Ascending aorta (tissue), 2 donors: ENCODE measurements around the gene B3GALT5. TPM values are rescaled to one million over a fixed set of nuclear protein-coding genes. Genes with fewer than 3 reads are reported as not detected.

Experiments
- DNase-seq, 2 donors: peaks; one replicate each; pipeline ENCODE4 v3.0.0-alpha.2; 2019; ENCODE audit warnings: low spot score in 2 of 2
- H3K27ac ChIP-seq, 2 donors: fragments of 200-600 bp; sonication (generic); one replicate each; pipeline ENCODE4 v1.5.1; 2016 to 2017; ENCODE audit warnings: mild to moderate bottlenecking in 1 of 2
- H3K27me3 ChIP-seq: fragments of 200-600 bp; sonication (generic); one replicate; pipeline ENCODE4 v1.5.1; 2017
- H3K36me3 ChIP-seq, 2 donors: fragments of 200-600 bp; sonication (generic); one replicate each; pipeline ENCODE4 v1.5.1; 2016
- H3K4me1 ChIP-seq, 2 donors: fragments of 200-600 bp; sonication (generic); one replicate each; pipeline ENCODE4 v1.5.1; 2016 to 2017; ENCODE audit warnings: mild to moderate bottlenecking in 1 of 2
- H3K4me3 ChIP-seq, 2 donors: fragments of 200-600 bp; sonication (generic); one replicate each; pipeline ENCODE4 v1.5.1; 2016 to 2017; ENCODE audit warnings: mild to moderate bottlenecking in 1 of 2
- H3K9me3 ChIP-seq, 2 donors: fragments of 200-600 bp; sonication (generic); one replicate each; pipeline ENCODE4 v1.5.1; 2016
- CTCF ChIP-seq, 3 experiments: fragments of 200-600 bp in 2 of 3; fragments of 450-650 bp in 1 of 3; sonication (generic) in 2 of 3; IDR thresholded peaks; one replicate each; pipeline ENCODE4 v1.5.1; 2016 to 2019; ENCODE audit warnings: antibody characterized with exemption in 3 of 3, mild to moderate bottlenecking in 1 of 3, moderate library complexity in 1 of 3
- intact Hi-C: fragments of 100-400 bp; cut with DNase I; formaldehyde crosslinking; loops from one replicate; pipeline ENCODE4 v1.15.1; 2023
- total RNA-seq: library from RNA; depleted of rRNA; stranded (reverse); fragments of >200 nt; gene quantifications from one replicate; pipeline ENCODE4 v1.1.0, GENCODE V29; 2016

The B3GALT5 gene
- total RNA-seq, 1 donor from 2014 or later, result not detected

GRCh38 chr21:39668369-39668768 lies 55.6 kb downstream of the B3GALT5 start:
- H3K4me1 ChIP-seq, result no peaks in the 10 kb centered on the region
- no peaks in the 10 kb centered on the region for H3K27me3 ChIP-seq
- intact Hi-C loops, result no loop called here
- H3K27ac ChIP-seq, result no peak overlapping the region
- no peak overlapping the region for H3K4me3 ChIP-seq
- H3K9me3 ChIP-seq, result no peaks in the 10 kb centered on the region
- peak in 1 of 2 donors; percentile 25 for DNase-seq
- no peak for TF ChIP-seq CTCF (IDR thresholded peaks at IDR 0.05)
- no peaks in the 10 kb centered on the region for H3K36me3 ChIP-seq

- no peaks in the 10 kb centered on the region for H3K27me3 ChIP-seq
- no peaks in the 10 kb centered on the region for H3K36me3 ChIP-seq
- TF ChIP-seq CTCF (IDR thresholded peaks at IDR 0.05), result no peak
- H3K9me3 ChIP-seq, result no peaks in the 10 kb centered on the region
- H3K4me3 ChIP-seq, result no peak overlapping the region
- no peaks in the 10 kb centered on the region for H3K4me1 ChIP-seq
- no peak overlapping the region for H3K27ac ChIP-seq
- peak in 1 of 2 donors; percentile 19 for DNase-seq
- intact Hi-C loops, result no loop called here
Observed at GRCh38 chr21:39669485-39669884, 56.7 kb downstream of the B3GALT5 start.

- peak in 1 of 2 donors; percentile 37 for DNase-seq
- H3K27ac ChIP-seq, result no peak overlapping the region
- no peaks in the 10 kb centered on the region for H3K36me3 ChIP-seq
- H3K27me3 ChIP-seq, result no peaks in the 10 kb centered on the region
- H3K4me1 ChIP-seq, result no peaks in the 10 kb centered on the region
- intact Hi-C loops, result no loop called here
- TF ChIP-seq CTCF (IDR thresholded peaks at IDR 0.05), result no peak
- H3K9me3 ChIP-seq, result no peaks in the 10 kb centered on the region
- H3K4me3 ChIP-seq, result no peak overlapping the region
Observed at GRCh38 chr21:39669976-39670661, 57.4 kb downstream of the B3GALT5 start.

- Histone ChIP-seq H3K27ac (no peak overlapping the region), H3K4me3 (no peak overlapping the region), H3K27me3 (no peaks in the 10 kb centered on the region), H3K4me1 (no peaks in the 10 kb centered on the region), H3K9me3 (no peaks in the 10 kb centered on the region), H3K36me3 (no peaks in the 10 kb centered on the region)
- intact Hi-C loops, result no loop called here
- DNase-seq, result no peak
- no peak for TF ChIP-seq CTCF (IDR thresholded peaks at IDR 0.05)
Observed at GRCh38 chr21:39670701-39671100, 58.0 kb downstream of the B3GALT5 start.

- no peak for DNase-seq
- no peak for TF ChIP-seq CTCF (IDR thresholded peaks at IDR 0.05)
- Histone ChIP-seq H3K4me3 (no peak overlapping the region), H3K36me3 (no peaks in the 10 kb centered on the region), H3K4me1 (no peaks in the 10 kb centered on the region), H3K27me3 (no peaks in the 10 kb centered on the region), H3K27ac (no peak overlapping the region), H3K9me3 (no peaks in the 10 kb centered on the region)
- intact Hi-C loops, result no loop called here
Observed at GRCh38 chr21:39671986-39672385, 59.2 kb downstream of the B3GALT5 start.

GRCh38 chr21:39673163-39673562 lies 60.4 kb downstream of the B3GALT5 start:
- Histone ChIP-seq H3K36me3 (no peaks in the 10 kb centered on the region), H3K27me3 (no peaks in the 10 kb centered on the region), H3K4me3 (no peak overlapping the region), H3K4me1 (no peaks in the 10 kb centered on the region), H3K27ac (no peak overlapping the region), H3K9me3 (no peaks in the 10 kb centered on the region)
- intact Hi-C loops, result no loop called here
- no peak for TF ChIP-seq CTCF (IDR thresholded peaks at IDR 0.05)
- DNase-seq, result peak in 1 of 2 donors; percentile 47
